Choroid plexus epithelial cell (primary cell): ENCODE measurements around the gene ZSCAN5A.
A peak's percentile ranks its signal among the peaks of the same experiment; 100 is the strongest.
"Not testable (repeated sequence)": the region's sequence is repeated elsewhere in the genome, so short reads cannot be mapped to it uniquely, and the experiment has no call there.

ENCODE experiments used
- DNase-seq: peaks from one replicate; pipeline ENCODE4 v3.0.0-alpha.2; 2010; ENCODE audit warnings: low read depth
- H3K4me3 ChIP-seq: 2 replicates; pipeline ENCODE4 v1.5.1; 2011; ENCODE audit warnings: low read depth, mild to moderate bottlenecking, control low read depth, low read length, moderate library complexity
- TF ChIP-seq, protein P1 (sequence below): conservative IDR thresholded peaks from 2 replicates; pipeline ENCODE4 v1.5.1; 2011; ENCODE audit warnings: low read depth, mild to moderate bottlenecking, control low read depth, inconsistent platforms, low read length, moderate library complexity

The ZSCAN5A gene

DNA sequence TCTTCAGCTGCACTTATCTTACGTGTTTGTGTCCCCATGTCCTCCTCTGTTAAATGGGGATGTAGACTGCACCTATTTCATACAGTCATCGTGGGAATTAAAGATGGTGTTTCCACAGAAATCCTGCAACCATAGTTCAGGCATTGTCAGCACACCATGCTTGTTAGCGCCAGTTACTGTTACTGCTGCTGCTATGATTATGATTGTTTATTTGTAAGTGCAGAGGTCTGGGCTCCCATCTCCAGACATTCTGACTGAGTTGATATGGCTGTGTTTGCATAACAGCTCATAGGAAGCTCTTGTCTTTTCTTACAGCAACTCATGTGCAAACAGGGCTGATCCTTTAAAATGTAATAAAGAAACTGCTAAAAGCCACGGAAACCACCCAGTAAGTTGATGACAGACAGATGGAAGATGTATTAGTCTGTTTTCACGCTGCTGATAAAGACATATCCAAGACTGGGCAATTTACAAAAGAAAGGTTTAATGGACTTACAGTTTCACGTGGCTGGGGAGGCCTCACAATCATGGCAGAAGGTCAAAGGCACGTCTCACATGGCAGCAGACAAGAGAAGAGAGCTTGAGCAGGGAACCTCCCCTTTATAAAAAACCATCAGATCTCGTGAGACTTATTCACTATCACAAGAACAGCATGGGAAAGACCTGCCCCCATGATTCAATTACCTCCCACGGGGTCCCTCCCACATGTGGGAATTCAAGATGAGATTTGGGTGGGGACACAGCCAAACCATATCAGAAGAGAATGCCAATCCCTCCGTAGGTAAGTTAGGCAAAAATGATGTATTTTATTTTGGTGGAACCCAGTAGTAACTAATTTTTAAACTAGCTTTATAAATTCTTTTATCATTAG lies 1.6 kb downstream of the ZSCAN5A start:
- H3K4me3 ChIP-seq: no peak overlapping the region
- TF ChIP-seq, protein P1, sequence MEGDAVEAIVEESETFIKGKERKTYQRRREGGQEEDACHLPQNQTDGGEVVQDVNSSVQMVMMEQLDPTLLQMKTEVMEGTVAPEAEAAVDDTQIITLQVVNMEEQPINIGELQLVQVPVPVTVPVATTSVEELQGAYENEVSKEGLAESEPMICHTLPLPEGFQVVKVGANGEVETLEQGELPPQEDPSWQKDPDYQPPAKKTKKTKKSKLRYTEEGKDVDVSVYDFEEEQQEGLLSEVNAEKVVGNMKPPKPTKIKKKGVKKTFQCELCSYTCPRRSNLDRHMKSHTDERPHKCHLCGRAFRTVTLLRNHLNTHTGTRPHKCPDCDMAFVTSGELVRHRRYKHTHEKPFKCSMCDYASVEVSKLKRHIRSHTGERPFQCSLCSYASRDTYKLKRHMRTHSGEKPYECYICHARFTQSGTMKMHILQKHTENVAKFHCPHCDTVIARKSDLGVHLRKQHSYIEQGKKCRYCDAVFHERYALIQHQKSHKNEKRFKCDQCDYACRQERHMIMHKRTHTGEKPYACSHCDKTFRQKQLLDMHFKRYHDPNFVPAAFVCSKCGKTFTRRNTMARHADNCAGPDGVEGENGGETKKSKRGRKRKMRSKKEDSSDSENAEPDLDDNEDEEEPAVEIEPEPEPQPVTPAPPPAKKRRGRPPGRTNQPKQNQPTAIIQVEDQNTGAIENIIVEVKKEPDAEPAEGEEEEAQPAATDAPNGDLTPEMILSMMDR: no peak
- peak; percentile 9 for DNase-seq

DNA sequence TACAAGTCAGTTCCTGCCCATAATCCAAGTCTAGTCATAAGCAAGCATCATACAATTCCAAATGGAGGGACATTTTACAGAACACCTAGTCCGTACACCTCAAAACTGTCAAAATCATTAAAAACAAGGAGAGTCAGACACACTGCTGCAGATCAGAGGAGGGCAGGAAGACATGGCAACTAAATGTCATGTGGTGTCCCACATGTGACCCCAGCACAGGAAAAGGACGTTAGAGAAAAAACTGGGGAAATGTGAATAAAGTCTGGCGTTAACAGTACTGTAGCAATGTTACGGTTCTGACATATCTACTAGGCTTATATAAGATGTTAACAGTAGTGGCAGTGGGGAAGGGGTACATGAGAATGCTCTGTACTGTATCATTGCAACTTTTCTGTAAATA lies 2.3 kb downstream of the ZSCAN5A start:
- TF ChIP-seq, protein P1: no peak
- no peak overlapping the region for H3K4me3 ChIP-seq
- DNase-seq: no peak

DNA sequence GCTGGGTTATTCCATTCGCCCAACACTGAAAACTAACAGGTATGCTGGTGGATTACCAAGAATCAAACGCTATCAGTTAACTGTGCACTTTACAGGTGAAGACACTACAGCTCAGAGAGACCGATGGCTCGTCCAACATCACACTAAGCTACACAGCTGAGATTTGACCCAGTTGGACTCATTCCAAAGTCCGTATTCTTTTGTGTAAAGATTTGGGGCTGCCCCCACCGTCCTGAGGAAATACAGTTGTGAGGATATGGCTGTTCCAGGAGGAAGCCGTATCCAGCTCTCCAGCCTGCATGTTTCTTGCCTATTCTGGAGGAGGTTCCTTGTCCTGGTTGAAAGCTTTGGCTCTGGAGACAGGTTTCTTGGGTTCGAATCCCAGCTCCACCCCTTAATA lies 4.2 kb downstream of the ZSCAN5A start:
- TF ChIP-seq, protein P1: no peak
- H3K4me3 ChIP-seq: no peak overlapping the region
- no peak for DNase-seq

DNA sequence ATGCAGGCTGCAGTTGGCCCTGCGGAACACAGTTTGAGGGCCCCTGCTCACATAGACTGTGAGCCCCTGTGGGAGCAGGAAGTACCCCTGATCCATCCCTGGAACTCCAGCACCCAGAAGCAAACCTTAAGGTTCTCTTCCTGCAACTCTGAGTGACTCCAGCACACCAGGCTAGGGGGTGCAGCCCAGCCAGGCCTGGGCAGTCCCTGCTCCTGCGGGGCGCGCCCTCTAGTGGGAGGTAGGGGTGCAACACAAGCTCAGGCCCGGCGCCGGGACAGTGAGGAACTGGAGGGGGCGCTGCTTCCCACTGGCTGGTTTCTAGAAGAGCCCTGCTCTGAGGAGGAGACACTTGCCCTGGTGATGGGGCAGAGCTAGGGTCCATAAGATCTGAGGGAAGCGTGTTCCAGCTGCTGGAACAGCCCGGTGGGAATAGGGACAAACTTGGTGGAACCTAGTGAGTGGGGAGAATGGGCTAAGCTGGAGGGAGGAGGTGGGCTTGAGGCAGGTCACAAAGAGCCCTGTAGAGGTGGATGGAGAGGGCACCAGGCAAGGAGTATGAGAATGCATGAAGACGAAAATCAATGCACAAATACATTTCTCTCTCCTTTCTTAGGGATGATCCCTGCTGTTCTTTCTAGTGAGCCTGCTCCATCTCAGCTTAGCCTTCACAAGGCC lies 5.0 kb downstream of the ZSCAN5A start:
- TF ChIP-seq, protein P1: peak; percentile 90
- H3K4me3 ChIP-seq: no peak overlapping the region
- peak; percentile 67 for DNase-seq

DNA sequence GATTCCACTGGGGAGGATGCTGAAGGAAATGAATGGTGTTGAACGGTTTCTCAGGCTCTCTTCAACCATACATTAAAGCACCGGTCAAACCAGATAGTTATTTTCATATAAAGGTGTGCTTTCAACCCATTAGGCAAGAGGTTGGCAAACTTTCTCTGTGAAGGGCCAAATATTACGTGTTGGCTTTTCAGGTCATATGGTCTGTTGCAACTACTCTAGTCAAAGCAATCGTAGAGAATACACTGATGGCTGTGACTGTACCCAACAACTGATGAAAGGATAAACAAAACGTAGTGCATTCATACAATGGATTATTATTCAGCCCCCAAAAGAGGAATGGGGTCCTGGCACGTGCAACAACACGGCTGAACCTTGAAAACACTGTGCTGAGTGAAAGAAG lies 5.8 kb downstream of the ZSCAN5A start:
- no peak overlapping the region for H3K4me3 ChIP-seq
- no peak for DNase-seq
- TF ChIP-seq, protein P1: no peak

DNA sequence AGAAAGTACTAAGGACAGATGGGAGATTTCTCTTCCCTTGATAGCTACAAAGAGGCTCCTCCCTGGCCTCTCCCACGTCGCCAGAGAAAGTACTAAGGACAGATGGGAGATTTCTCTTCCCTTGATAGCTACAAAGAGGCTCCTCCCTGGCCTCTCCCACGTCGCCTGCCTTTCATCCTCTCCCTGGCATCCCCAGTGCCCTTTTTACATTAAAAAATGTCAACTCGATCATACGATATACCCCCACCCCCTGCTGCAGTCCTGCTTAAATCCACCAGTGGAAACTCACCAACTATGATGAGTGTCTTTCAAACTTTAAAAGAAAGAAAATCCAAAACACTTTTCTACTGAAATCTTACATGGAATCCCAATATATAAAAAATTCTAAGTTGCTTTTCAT lies 7.6 kb downstream of the ZSCAN5A start:
- H3K4me3 ChIP-seq, DNase-seq: not testable (repeated sequence)

DNA sequence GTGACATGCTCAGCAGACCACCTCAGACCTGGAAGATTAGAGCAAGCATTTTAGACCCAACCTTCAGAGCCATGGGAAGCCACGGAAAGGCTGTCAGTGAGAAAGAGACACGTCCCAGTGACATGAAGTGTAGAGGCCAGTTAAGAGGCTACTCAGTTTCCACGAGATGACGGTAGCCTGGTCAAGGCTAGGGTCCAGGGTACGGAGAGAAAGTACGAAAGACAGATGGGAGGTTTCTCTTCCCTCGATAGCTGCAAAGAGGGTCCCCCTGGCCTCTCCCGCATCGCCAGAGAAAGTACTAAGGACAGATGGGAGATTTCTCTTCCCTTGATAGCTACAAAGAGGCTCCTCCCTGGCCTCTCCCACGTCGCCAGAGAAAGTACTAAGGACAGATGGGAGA lies 8.6 kb downstream of the ZSCAN5A start:
- DNase-seq: no peak
- H3K4me3 ChIP-seq: no peak overlapping the region
- TF ChIP-seq, protein P1: no peak
